A673 (cell line): ENCODE data around the gene ZNF768. TPM values are rescaled to one million over a fixed set of nuclear protein-coding genes. Genes with fewer than 3 reads are reported as not detected.

Experiments used
- BruUV-seq: library from RNA; stranded (reverse); fragments of 400-500 nt; replicated peaks from 2 replicates; lab custom pipeline; 2021; lab: Mats Ljungman, UMichigan
- CTCF ChIA-PET: fragments of 300-600 bp; sonication (Branson Sonifier 250); formaldehyde crosslinking; loops from one replicate; lab custom pipeline; 2022; ENCODE audit warnings: antibody characterized with exemption; lab: Charles Lee
- POLR2A ChIA-PET: fragments of 300-600 bp; sonication (Branson Sonifier 250); formaldehyde crosslinking; loops from one replicate; lab custom pipeline; 2022; ENCODE audit warnings: antibody characterized with exemption; ENCODE audit not compliant: low non-redundant PET; lab: Charles Lee
- DNase-seq: peaks from one replicate; pipeline ENCODE4 v3.0.0-alpha.2; 2015; ENCODE audit warnings: low spot score
- H3K27ac ChIP-seq: fragments of 200-600 bp; sonication (generic); 2 replicates; pipeline ENCODE4 v1.5.1; 2016; ENCODE audit warnings: mixed run types, low read depth, mild to moderate bottlenecking, mixed read lengths, antibody characterized with exemption, low read length; ENCODE audit not compliant: poor library complexity, severe bottlenecking
- H3K27me3 ChIP-seq: fragments of 200-600 bp; sonication (generic); replicated peaks from 2 replicates; pipeline ENCODE4 v1.6.1; 2017; ENCODE audit warnings: mixed run types, low read depth, mild to moderate bottlenecking, mixed read lengths, antibody characterized with exemption, low read length; ENCODE audit not compliant: insufficient read depth, poor library complexity
- H3K36me3 ChIP-seq: fragments of 200-600 bp; sonication (generic); 2 replicates; pipeline ENCODE4 v1.6.1; 2016; ENCODE audit warnings: mixed run types, mild to moderate bottlenecking, mixed read lengths, antibody characterized with exemption, low read length; ENCODE audit not compliant: insufficient read depth, poor library complexity, severe bottlenecking
- H3K4me1 ChIP-seq: fragments of 200-600 bp; sonication (generic); 2 replicates; pipeline ENCODE4 v1.6.1; 2017; ENCODE audit warnings: mixed run types, mild to moderate bottlenecking, mixed read lengths, antibody characterized with exemption, low read length; ENCODE audit not compliant: insufficient read depth, poor library complexity, severe bottlenecking
- H3K4me3 ChIP-seq: fragments of 200-600 bp; sonication (generic); 2 replicates; pipeline ENCODE4 v1.5.1; 2016; ENCODE audit warnings: low read depth, mixed run types, mild to moderate bottlenecking, mixed read lengths, low read length; ENCODE audit not compliant: poor library complexity, severe bottlenecking
- H3K9me3 ChIP-seq: fragments of 200-600 bp; sonication (generic); 2 replicates; pipeline ENCODE4 v1.6.1; 2016; ENCODE audit warnings: mixed run types, low read depth, mild to moderate bottlenecking, mixed read lengths, antibody characterized with exemption, low read length; ENCODE audit not compliant: poor library complexity, severe bottlenecking
- EZH2 ChIP-seq: fragments of 200-600 bp; sonication (generic); IDR thresholded peaks from 2 replicates; pipeline ENCODE4 v1.6.1; 2017; ENCODE audit warnings: borderline replicate concordance, low read depth, mild to moderate bottlenecking, mixed read lengths, antibody characterized with exemption, low read length; ENCODE audit not compliant: poor library complexity, severe bottlenecking
- intact Hi-C: fragments of 100-400 bp; cut with micrococcal nuclease; formaldehyde crosslinking; loops from one replicate; pipeline ENCODE4 v1.10.0; 2022; ENCODE audit not compliant: unreplicated experiment
- total RNA-seq: library from RNA; stranded (reverse); gene quantifications from 2 replicates; pipeline ENCODE4 v1.2.3, GENCODE V29; 2021
- TF ChIP-seq, protein P1 (sequence below): fragments of 300-800, 200-600 bp; sonication (generic); conservative IDR thresholded peaks from 2 replicates; pipeline ENCODE4 v1.5.1; 2017; ENCODE audit warnings: low read depth, mild to moderate bottlenecking, antibody characterized with exemption, low read length, moderate library complexity, mixed read lengths

The ZNF768 gene
- total RNA-seq, 1 experiment from 2014 or later = 32.7 TPM

DNA sequence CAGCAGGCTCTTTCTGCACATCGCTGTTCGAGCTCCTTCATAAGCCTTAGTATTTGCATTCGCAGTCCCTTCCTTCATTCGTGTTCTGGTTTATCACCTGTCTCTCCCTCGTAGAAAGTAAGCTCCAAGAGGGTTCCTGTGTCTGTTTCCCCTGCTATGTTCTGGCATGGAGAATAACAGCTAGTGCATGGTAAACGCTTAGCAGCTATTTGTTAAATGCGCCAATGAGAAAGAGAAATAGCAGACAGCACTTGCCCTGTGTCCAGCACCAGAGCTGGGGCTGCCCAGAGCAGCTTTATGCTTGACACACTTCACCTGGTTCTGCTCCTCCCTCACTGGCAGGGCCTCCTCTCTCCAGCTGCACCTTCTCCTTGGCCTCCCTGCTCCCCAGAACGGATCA is 39.6 kb upstream of the ZNF768 start:
- Histone ChIP-seq H3K9me3 (no peaks in the 10 kb centered on the region), H3K4me3 (no peak overlapping the region), H3K36me3 (no peaks in the 10 kb centered on the region), H3K27ac (no peak overlapping the region), H3K27me3 (no peaks in the 10 kb centered on the region), H3K4me1 (peaks cover 20% of the 10 kb centered on the region)
- no peak for DNase-seq
- intact Hi-C loops = no loop called here
- no peak for TF ChIP-seq EZH2
- TF ChIP-seq, protein P1, sequence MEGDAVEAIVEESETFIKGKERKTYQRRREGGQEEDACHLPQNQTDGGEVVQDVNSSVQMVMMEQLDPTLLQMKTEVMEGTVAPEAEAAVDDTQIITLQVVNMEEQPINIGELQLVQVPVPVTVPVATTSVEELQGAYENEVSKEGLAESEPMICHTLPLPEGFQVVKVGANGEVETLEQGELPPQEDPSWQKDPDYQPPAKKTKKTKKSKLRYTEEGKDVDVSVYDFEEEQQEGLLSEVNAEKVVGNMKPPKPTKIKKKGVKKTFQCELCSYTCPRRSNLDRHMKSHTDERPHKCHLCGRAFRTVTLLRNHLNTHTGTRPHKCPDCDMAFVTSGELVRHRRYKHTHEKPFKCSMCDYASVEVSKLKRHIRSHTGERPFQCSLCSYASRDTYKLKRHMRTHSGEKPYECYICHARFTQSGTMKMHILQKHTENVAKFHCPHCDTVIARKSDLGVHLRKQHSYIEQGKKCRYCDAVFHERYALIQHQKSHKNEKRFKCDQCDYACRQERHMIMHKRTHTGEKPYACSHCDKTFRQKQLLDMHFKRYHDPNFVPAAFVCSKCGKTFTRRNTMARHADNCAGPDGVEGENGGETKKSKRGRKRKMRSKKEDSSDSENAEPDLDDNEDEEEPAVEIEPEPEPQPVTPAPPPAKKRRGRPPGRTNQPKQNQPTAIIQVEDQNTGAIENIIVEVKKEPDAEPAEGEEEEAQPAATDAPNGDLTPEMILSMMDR = no peak
- POLR2A ChIA-PET = interaction anchor here (0.6 kb wide), 1 partner anchor 39 kb away, joined by 3 read pairs; no protein-coding TSS in a partner anchor
- no TSS peak for BruUV-seq
- CTCF ChIA-PET = no interaction called here

DNA sequence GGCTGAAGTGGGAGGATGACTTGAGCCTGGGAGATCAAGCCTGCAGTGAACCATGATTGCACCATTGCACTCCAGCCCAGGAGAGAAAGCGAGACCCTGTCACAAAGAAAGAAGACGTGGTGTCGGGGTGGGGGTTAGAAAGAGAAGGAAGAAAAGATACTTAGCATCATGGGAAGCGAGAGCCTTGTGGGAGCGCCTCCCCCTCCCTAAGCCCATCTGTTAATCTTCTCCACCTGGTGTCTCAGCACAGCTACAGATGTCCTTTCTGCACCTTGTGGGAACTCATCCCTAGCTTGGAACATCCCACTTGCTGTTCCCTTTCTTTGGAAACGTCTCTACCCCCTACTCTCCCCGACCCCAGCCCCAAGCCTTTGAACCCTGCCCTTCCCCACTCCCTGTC is 39.2 kb upstream of the ZNF768 start:
- Histone ChIP-seq H3K27ac (no peak overlapping the region), H3K4me1 (peaks cover 17% of the 10 kb centered on the region), H3K9me3 (no peaks in the 10 kb centered on the region), H3K36me3 (no peaks in the 10 kb centered on the region), H3K27me3 (no peaks in the 10 kb centered on the region), H3K4me3 (no peak overlapping the region)
- POLR2A ChIA-PET = interaction anchor here (0.6 kb wide), 1 partner anchor 39 kb away, joined by 3 read pairs; no protein-coding TSS in a partner anchor
- CTCF ChIA-PET = no interaction called here
- no peak for DNase-seq
- no peak for TF ChIP-seq EZH2
- TF ChIP-seq, protein P1 = no peak
- BruUV-seq = no TSS peak
- intact Hi-C loops = no loop called here

DNA sequence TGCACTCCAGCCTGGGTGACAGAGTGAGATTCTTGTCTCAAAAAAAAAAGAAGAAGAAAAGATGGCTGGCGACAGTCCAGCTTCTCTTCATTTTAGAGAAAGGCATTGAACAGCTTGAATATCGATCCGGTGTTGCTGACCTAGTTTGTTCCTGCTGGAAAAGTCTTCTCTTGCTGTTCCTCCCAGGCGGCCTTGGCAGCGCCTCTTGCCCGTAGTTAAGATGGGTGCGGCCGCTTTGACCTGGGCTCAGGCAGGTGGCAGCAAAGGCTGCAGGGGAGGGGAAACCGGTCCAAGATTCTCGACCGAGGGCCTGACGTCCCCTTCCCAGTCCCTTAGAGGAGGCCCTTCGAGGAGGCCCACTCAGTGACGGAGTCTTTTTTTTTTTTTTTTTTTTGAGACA is 35.7 kb upstream of the ZNF768 start:
- intact Hi-C loops = no loop called here
- no TSS peak for BruUV-seq
- Histone ChIP-seq H3K9me3 (no peaks in the 10 kb centered on the region), H3K27ac (no peak overlapping the region), H3K27me3 (no peaks in the 10 kb centered on the region), H3K36me3 (no peaks in the 10 kb centered on the region), H3K4me3 (no peak overlapping the region), H3K4me1 (no peaks in the 10 kb centered on the region)
- TF ChIP-seq, protein P1 = no peak
- TF ChIP-seq EZH2 = no peak
- DNase-seq = no peak
- CTCF ChIA-PET = no interaction called here
- POLR2A ChIA-PET = no interaction called here
